ENCODE measurements around the gene OR6C75.
"Not testable (repeated sequence)": the region's sequence is repeated elsewhere in the genome, so short reads cannot be mapped to it uniquely, and the experiment has no call there.

OR6C75 gene

DNA sequence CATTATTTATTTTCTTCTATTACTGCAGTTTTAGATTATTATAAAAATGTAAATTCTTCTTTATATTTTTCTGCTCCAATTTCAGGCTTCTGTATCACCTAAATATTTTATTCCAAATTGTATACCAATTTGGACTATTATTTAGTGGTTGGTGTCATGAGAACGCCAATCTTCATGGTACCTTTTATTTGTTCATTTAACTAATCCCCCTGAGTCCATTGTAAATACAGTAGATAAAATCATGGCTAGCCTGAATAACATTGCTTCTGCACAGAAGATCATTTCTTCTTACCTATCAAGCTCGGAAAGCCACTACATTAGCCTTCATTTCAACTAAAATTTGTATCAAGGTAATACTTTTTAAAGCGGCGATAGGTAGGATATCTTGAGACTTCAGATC, at the start of gene OR6C75:
TSS of gene OR6C75 (plus strand) at position 301 of the 400 bp plus-strand sequence. CDS start 2,136 bp downstream, outside the sequence.
- no peak for DNase-seq (ENCODE audit: low read depth)

DNA sequence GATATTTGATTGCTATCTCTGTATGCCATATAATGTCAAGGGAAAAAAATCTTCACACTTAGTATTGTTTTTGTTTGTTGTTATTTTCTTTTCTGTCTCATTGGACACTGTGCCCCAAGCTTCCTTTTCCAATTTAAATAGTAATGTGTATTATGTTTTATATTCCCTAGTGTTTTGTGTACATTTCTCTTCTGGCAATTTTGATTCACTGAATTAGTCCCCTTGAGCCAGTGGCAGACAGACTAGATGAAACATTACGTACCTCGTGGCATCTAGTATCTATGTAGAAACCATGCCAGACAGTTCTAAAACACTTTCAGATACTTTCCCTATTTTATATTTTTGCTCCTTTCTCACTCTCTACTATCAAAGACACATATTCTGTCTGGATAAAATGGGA, 48.7 kb upstream of the OR6C75 start, which contains the start of gene OR6C1:
TSS of gene OR6C1 (plus strand) at position 301 of the 400 bp plus-strand sequence. CDS start 6,257 bp downstream, outside the sequence.
- no peak for DNase-seq (ENCODE audit: low read depth)

DNA sequence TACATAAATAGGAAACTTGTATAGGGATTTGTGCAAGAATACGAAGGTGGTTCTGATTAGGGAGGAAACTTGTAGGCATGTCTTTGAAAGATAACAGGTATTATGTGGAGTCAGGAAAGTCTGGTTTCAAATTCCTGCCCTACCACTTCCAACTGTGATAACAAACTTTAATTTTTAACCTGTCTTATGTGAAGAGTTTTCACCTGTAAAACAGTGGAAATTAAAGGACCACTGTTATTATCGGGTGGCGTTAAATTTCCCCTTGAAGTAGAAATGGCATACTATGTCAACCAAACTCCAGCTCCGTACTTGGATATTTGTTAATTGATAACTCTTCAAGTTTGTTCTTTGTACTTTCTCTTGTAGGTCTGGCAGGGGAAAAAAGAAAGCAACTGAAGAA, 42.6 kb upstream of the OR6C75 start:
- no peak for DNase-seq (ENCODE audit: low read depth)

DNA sequence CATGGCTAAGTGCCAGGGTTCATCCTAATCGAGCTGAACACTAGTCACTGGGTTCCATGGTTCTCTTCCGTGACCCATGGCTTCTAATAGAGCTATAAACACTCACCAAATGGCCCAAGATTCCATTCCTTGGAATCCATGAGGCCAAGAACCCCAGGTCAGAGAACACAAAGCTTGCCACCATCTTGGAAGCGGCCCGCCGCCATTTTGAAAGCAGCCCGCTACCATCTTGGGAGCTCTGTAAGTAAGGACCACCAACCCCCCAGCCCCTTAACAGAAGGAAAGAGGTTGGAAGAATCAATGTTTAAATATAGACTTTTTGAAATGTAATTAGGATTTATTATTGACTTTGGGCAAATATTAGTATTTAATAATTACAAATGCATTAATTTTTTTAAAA, 37.0 kb upstream of the OR6C75 start:
- not testable (repeated sequence) for DNase-seq (ENCODE audit: low read depth)

DNA sequence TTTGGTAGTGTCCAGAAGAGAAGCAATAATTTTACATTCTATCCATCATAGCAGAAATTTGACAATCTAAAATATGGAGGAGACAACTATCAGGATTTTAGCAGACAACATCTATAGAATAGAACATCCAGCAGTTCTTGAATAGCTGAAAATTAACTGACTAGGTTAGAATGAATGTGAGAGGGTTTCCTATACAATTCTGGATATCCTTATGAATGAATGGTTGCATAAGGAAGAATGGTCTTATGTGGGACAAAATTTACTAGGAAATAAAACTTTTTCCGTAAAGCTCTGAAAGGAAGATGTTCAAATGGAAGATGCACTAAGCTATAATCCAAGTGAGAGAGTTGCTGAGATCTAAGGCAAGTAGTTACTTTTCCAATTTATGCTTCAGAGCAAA, 32.3 kb upstream of the OR6C75 start, which contains the start of gene OR6C3:
TSS of gene OR6C3 (plus strand) at position 301 of the 400 bp plus-strand sequence. CDS start 955 bp downstream, outside the sequence.
- no peak for DNase-seq (ENCODE audit: low read depth)

DNA sequence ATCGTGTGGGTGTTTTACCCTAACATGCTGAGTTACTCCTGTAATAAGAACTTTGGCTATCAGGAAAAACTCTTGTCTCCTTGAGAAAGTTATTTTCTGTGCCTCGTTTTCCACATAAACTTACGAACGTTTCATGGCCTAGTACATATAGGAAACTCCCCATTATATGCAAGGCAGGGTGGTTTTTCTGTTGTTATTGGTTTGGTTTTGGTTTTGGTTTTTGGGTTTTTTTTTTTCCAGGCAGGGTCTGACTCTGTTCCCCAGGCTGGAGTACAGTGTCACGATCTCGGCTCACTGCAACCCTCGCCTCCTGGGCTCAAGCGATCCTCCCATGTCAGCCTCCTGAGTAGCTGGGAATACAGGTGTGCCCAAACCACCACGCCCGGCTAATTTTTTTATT, 26.8 kb upstream of the OR6C75 start:
- DNase-seq (ENCODE audit: low read depth) = no peak

DNA sequence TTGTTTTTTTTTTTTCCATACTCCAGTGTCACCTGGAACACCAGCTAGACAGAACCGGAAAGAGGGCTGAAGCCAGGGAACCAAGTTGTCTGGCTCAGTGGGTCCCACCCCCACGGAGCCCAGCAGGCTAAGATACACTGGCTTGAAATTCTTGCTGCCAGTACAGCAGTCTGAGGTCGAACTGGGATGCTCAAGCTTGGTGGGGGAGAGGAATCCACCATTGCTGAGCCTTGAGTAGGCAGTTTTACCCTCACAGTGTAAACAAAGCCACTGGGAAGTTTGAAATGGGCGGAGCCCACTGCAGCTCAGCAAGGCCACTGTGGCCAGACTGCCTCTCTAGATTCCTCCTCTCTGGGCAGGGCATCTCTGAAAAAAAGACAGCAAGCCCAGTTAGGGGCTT, 7.4 kb upstream of the OR6C75 start:
- not testable (repeated sequence) for DNase-seq (ENCODE audit: low read depth)

DNA sequence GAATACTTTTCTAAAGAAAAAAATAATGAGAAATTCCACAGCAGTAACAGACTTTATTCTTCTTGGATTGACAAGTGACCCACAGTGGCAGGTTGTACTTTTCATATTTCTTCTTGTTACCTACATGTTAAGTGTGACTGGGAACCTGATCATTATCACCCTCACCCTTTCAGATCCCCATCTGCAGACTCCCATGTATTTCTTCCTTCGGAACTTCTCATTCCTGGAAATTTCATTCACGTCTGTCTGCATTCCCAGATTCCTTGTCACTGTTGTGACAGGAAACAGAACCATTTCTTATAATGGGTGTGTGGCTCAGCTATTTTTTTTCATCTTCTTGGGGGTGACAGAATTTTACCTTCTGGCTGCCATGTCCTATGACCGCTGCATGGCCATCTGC, 2.3 kb downstream of the OR6C75 start:
- DNase-seq (ENCODE audit: low read depth) = no peak

DNA sequence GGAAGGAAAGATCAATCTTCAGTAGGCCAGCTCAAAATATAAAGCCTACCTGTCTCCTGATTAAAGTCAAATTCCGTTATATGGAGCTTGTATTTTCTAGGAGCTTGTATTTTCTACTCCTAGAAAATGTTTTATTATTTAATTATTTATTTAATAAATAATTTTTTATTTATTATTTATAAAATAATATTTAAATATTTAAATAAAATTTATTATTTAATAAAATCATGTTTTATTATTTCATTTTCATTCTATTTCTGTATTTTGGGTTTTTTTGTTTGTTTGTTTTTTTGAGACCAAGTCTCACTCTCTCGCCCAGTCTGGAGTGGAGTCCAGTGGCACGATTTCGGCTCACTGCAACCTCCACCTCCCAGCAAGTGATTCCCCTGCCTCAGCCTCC, 9.7 kb downstream of the OR6C75 start:
- no peak for DNase-seq (ENCODE audit: low read depth)

DNA sequence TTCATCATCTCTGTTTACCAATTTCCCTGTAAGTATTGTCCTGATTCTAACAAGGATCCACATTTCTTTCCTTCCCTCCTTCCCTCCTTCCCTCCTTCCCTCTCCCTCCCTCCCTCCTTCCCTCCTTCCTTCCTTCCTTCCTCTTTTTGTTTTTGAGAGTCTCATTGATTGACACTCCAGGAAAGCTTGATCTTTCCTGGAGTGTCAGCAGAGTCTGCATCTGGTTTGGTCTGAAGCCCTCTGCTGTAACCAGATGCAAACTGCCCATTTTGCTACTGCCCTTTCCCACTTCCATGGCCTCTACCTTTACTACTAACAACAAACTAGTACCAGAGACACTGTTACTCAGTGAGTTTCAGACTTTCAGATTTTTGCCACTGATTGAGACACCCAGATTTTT, 23.1 kb downstream of the OR6C75 start:
- DNase-seq (ENCODE audit: low read depth) = no peak

DNA sequence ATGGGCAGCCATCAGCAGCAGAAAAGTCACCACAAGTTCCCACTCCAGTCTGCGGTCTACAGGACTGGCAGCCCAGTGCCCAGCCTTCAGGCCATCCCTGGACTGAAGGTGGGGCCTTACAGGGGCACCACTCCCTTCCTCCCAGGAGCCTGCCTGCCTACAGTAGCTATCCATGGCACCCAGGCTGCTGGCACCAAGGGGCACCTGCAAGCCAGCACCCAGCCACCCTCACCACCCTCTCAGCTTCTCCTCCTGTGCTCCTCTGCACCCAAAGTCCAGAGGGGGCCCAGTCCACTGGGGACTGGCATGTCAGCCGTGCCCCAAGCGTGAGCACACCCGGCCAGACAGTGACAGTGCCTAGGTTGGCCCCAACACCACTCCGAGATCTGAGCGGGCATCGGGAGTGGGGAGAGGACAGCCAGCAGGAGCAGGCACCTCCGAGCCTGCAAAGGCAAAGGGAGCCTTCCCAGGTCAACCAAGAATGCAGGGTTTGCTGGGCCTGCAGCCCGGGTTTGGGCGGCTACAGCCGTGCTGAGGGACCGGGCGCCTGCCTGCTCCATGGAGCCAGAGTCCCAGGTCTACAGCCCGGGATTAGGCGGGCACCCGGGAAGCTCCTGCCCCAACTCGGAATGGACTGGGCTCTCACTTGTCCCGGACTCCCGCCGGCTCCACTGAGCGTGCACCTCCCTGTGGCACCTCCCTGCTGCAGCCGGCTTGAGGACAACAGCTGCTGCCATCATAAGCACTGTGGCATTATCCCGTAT, 29.4 kb downstream of the OR6C75 start:
- DNase-seq (ENCODE audit: low read depth) = no peak

DNA sequence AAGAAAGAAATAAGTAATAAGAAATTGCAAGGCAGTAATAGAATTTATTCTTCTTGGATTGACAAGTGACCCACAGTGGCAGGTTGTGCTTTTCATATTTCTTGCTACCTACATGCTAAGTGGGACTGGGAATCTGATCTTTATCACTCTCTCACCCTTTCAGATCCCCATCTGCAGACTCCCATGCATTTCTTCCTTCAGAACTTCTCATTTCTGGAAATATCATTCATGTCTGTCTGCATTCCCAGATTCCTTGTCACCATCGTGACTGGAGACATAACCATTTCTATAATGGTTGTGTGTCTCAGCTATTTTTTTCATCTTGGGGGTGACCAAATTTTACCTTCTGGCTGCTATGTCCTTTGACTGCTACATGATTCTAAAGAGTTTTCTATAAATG, 33.6 kb downstream of the OR6C75 start:
- DNase-seq (ENCODE audit: low read depth) = no peak

DNA sequence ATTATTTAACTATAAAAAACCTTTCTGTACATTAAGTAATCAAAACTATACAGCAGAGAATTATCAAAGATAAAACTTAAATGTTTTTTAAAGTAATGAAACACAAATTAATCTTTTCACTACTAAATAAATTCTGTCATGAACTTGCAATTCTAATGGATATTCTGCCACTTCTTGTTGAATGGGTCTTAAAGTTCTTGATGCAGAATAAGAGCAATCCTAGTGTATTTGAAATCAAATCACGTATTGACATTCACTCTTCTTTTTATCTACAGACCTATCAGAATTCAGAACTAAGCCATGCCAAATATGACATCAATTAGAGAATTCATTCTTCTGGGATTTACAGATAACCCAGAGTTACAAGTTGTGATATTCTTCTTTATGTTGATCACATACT, 37.5 kb downstream of the OR6C75 start, which contains the start of gene OR6C65:
TSS of gene OR6C65 (plus strand) at position 301 of the 400 bp plus-strand sequence. CDS start at position 301, 0 bp downstream.
- DNase-seq (ENCODE audit: low read depth) = no peak

DNA sequence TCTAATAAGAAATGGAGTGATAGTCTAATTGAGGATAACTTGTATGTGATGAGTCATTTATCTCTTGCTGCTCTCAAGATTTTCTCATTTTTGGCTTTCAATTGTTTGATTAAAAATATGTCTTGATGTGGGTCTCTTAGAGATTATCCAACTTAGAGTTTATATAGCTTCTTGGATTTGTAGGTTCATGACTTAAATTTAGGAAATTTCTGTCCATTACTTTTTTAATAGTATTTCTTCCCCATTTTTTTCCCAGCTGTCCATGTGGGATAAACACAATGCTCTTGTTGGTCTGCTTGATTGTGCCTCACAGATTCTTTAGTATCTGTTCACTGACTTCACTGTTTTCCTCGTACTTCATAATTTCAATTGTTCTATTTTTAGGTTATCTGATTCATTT, 45.1 kb downstream of the OR6C75 start:
- DNase-seq (ENCODE audit: low read depth) = no peak

DNA sequence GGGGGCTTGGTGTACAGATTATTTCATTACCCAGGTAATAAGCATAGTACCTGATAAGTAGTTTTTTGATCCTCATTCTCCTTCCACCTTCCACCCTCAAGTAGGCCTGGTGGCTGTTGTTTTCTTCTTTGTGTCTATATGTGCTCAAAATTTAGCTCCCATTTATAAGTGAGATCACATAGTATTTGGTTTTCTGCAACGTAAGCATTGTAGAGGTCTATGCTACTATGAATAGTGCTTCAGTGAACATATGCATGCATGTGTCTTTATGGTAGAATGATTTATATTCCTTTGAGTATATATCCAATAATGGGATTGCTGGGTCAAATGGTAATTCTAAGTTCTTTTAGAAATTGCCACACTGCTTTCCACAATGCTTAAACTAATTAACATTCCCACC, 46.4 kb downstream of the OR6C75 start:
- DNase-seq (ENCODE audit: low read depth) = not testable (repeated sequence)

DNA sequence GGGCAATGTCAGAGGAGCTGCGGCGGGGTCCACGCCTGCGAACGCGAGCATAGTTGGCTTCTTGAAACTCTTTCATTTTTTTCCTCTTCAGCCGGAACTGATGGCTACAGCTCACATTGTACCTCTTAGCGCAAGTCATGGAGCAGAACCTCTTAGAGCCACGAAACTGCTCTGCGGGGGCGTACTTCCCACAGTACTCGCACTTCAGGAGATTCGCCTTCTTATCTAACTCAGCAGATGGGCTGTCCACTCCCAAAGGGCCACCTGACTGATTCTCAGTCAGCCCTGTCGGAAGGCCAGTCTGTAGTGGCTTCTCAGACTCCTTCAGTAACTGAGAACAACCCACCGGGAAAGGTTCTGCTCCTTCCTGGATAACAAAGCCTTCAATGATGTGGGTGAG, 49.4 kb downstream of the OR6C75 start:
- DNase-seq (ENCODE audit: low read depth) = not testable (repeated sequence)

DNA sequence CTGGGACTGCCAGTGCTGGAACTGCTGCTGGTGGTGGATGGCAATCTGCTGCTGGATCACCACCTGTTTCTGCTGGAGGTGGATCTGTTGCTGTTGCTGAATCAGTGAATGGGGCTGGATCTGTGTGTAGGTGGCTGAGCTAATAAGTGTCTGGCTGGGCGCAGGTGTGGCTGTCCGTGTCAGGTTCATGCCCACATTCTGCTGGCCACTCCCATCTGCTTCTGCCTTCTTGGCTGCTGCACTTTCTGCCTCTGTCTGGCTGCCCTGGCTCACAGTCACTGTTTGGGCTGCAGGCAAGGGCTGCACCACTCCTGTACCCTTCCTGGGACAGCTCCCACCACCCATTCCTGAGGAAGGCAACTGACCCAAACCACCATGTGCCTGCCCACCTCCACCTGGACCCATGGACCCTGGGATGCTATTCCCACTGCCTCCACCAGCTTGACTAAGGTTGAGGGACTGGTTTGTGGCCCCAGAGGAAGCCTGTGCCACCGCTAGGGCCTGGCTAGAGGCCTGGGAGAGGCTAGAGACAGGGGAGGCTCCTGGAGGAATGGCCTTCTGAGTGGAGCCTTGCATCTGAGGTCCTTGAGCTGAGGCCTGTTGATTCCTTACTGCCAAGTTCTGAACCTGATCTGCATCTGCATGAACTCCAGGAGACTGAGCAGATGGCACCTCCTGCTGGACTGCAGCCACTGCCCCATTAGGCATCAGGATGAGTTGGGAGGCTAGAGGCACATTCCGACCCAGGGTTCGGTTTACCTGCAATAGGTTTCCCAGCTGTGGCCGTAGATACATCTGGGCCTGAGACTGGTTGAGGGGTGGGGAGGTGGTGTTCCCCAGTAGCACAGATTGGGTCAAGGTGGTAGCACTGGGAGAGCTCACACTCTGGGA, 51.0 kb downstream of the OR6C75 start:
- not testable (repeated sequence) for DNase-seq (ENCODE audit: low read depth)

DNA sequence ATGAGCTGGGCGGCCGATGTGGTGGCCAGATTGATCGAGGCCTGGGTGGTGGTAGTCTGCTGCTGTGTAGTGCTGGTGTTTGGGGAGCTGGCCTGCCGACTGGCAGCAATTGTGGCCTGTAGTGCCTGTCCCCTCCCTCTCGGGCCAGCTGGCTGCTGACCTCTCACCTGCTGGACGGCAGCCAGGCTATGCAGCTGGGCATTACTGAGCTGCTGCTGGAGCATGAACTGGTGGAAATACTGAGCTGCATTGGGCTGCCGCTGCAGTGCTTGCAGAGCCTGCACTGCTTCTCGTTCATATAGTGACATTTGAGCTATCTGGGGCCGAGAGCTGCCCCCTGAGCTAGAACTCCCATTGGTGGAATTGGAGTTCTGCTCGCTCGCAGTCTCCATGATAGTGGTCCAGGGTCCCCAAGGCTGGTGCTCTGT, 51.6 kb downstream of the OR6C75 start:
- not testable (repeated sequence) for DNase-seq (ENCODE audit: low read depth)

DNA sequence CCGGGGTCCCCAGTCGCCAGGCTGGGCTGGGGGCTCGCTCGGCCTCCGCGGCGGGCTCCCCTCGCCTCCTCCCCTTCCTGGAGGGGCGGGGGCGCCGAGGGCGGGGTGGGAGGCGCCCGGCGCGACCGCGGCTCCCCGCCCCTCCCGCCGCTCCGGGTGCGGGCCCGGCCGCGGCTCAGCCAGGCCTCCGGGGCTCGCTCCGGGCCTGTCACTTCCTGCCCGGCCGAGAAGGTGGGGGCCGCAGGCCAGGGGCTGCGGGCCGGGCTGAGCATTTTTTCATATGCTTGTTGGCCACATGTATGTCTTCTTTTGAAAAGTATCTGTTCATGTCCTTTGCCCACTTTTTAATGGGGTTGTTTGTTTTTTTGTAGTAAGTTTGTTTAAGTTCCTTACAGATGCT, 52.1 kb downstream of the OR6C75 start:
- not testable (repeated sequence) for DNase-seq (ENCODE audit: low read depth)

DNA sequence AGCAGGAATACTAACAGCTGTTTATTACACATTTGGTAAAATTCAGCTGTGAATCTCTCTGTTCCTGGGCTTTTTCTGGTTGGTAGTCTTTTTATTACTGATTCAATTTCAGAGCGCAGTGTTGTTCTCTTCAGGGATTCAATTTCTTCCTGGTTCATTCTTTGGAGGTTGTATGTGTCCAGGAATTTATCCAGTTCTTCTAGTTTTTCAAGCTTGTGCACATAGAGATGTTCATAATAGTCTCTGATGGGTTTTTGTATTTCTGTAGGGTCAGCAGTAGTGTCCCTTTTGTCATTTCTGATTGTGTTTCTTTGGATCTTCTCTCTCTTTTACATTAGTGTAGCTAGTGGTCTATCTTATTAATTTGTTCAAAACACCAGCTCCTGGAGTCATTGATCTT, 54.2 kb downstream of the OR6C75 start:
- DNase-seq (ENCODE audit: low read depth) = no peak
